GM12873 (cell line): ENCODE results near the gene IL32.

ENCODE experiments used
- CTCF ChIP-seq: IDR thresholded peaks from 2 replicates; pipeline ENCODE4 v1.5.1; 2012; ENCODE audit warnings: low read depth, mild to moderate bottlenecking, moderate library complexity, low read length, control low read depth; ENCODE audit not compliant: insufficient read depth; ENCODE audit errors: missing control alignments

IL32 gene

GRCh38 chr16:3020604-3021448 lies 44.6 kb upstream of the IL32 start:
- no peak for TF ChIP-seq CTCF

- peak; percentile 37 for TF ChIP-seq CTCF
Measured at GRCh38 chr16:3021449-3022207, 43.8 kb upstream of the IL32 start.

- no peak for TF ChIP-seq CTCF
Measured at GRCh38 chr16:3022208-3022683, 43.2 kb upstream of the IL32 start.

GRCh38 chr16:3022684-3023414 lies 42.6 kb upstream of the IL32 start:
- no peak for TF ChIP-seq CTCF

DNA sequence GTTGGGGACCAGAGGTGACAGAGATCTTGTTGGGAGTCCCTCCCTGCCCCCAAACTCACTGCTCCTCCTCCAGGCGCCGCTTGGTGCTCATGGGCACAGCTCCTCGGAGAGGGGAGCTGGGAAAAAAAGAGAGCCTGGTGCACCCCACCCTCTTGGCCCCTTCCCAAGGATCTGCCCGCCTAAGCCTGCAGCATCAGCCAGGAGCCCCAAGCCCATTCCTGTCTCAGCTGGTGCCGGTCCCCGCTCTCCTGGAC lies 42.1 kb upstream of the IL32 start:
- no peak for TF ChIP-seq CTCF

DNA sequence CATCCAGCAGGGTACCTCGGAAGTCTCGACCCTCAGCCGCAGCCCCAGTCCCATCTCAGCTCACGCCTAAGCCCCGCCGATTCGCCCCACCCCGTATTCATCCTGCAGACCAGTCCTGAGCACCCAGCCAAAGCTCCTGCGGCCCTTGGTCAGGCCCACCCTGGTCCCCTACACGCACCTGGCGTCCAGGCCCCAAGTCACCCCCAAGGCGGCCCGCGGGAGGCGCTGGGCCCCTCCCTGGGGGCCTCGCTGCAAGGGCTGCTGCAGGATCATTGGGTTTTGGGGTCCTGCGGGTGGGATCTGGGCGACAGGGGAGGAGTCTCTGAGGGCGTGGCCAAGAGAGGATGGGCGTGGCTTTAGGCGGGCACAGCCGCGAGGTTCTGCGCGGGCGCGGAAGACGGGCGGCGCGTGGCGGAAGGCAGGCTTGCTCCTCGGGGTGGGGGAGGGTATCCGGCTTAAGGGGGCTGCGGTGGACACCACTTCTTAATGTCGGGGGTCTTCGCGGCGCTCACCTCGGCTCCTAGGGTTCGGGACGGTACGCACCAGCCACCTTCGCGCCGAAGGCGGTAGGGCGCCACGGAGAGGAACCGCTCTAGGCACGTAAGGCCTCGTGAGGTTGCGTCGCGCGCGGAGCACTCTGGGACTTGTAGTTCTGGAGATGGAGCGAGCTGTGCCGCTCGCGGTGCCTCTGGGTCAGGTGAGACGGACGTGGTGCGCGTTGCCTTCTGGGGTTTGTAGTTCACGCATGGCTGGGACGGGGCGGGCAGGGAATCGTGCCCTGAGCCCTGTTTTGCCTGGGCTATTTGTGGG lies 41.6 kb upstream of the IL32 start, which contains the start of the genes HCFC1R1 and THOC6:
TSS of gene HCFC1R1 (minus strand) at position 274 of the 810 bp plus-strand sequence. CDS start at position 273, 1 bp downstream.
TSS of gene THOC6 (plus strand) at position 367 of the 810 bp plus-strand sequence. CDS start at position 659, 292 bp downstream.
- TF ChIP-seq CTCF: no peak
